ENCODE results near the gene CAPN1. TPM values are rescaled to one million over a fixed set of nuclear protein-coding genes. Genes with fewer than 3 reads are reported as not detected.
"Not testable (repeated sequence)": the region's sequence is repeated elsewhere in the genome, so short reads cannot be mapped to it uniquely, and the experiment has no call there.

Gene CAPN1
- total RNA-seq, 1 experiment from 2014 or later: 256 TPM

GRCh38 chr11:65243797-65244196 lies 62.1 kb downstream of the CAPN1 start:
- H3K4me1 ChIP-seq (ENCODE audit: control insufficient read depth, insufficient read depth, low read length): no peaks in the 10 kb centered on the region
- H3K36me3 ChIP-seq (ENCODE audit: control insufficient read depth, insufficient read depth, low read length): no peaks in the 10 kb centered on the region
- in situ Hi-C loops (cut with HindIII; ENCODE audit: low pct_unique_long_range_greater_than_20kb, low sequenced_read_pairs) (no loop called here), intact Hi-C loops (cut with micrococcal nuclease; ENCODE audit: unreplicated experiment) (no loop called here)
- H3K27ac ChIP-seq (ENCODE audit: low read length): no peak overlapping the region
- H3K4me3 ChIP-seq (ENCODE audit: low read depth in 2 of 2, low read length in 2 of 2): no peak overlapping the region
- H3K9me3 ChIP-seq (ENCODE audit: control insufficient read depth, insufficient read depth, low read depth, low read length): peaks cover 2% of the 10 kb centered on the region; the same call in 1 of the 2 replicates
- ATAC-seq (no peak), DNase-seq (ENCODE audit: low read depth, low spot score) (no peak)
- ChIA-PET POLR2A (interaction anchor here (0.7 kb wide), 1 partner anchor 36 kb away, joined by 3 read pairs; no protein-coding TSS in a partner anchor), CTCF (interaction anchor here (0.7 kb wide), 1 partner anchor 36 kb away, joined by 5 read pairs; no protein-coding TSS in a partner anchor)
- no TSS peak for BruUV-seq (replicated peaks)
- TF ChIP-seq REST (IDR thresholded peaks at IDR 0.05; ENCODE audit: insufficient read depth in 1 of 2, low read depth in 2 of 2, low read length in 1 of 2) (no peak), POLR2AphosphoS5 (IDR thresholded peaks at IDR 0.05; ENCODE audit: low read depth, low read length) (no peak), TCF7L2 (IDR thresholded peaks at IDR 0.05; ENCODE audit: low read depth, low read length) (no peak), CTCF (IDR thresholded peaks at IDR 0.05) (no peak), SIN3A (IDR thresholded peaks at IDR 0.05; ENCODE audit: borderline replicate concordance, insufficient read depth, low read depth, low read length) (no peak)
- H3K27me3 ChIP-seq (ENCODE audit: control insufficient read depth, insufficient read depth, low read length): no peaks in the 10 kb centered on the region

- H3K9me3 ChIP-seq (ENCODE audit: control insufficient read depth, insufficient read depth, low read depth, low read length); H3K4me1 ChIP-seq (ENCODE audit: control insufficient read depth, insufficient read depth, low read length); H3K36me3 ChIP-seq (ENCODE audit: control insufficient read depth, insufficient read depth, low read length); H3K27me3 ChIP-seq (ENCODE audit: control insufficient read depth, insufficient read depth, low read length); ATAC-seq; DNase-seq (ENCODE audit: low read depth, low spot score); intact Hi-C loops (cut with micrococcal nuclease; ENCODE audit: unreplicated experiment); H3K27ac ChIP-seq (ENCODE audit: low read length); POLR2A ChIA-PET; in situ Hi-C loops (cut with HindIII; ENCODE audit: low pct_unique_long_range_greater_than_20kb, low sequenced_read_pairs); BruUV-seq (replicated peaks); H3K4me3 ChIP-seq (ENCODE audit: low read depth in 2 of 2, low read length in 2 of 2): not testable (repeated sequence)
- CTCF ChIA-PET: interaction anchor here (0.6 to 0.8 kb wide), 5 partner anchors 18 to 85 kb away, joined by 3 to 4 read pairs (median 3); no protein-coding TSS in a partner anchor
Measured at GRCh38 chr11:65245046-65245445, 63.3 kb downstream of the CAPN1 start.

- CTCF ChIA-PET: no interaction called here
- in situ Hi-C loops (cut with HindIII; ENCODE audit: low pct_unique_long_range_greater_than_20kb, low sequenced_read_pairs): no loop called here
- TF ChIP-seq REST (IDR thresholded peaks at IDR 0.05; ENCODE audit: insufficient read depth in 1 of 2, low read depth in 2 of 2, low read length in 1 of 2) (no peak), SIN3A (IDR thresholded peaks at IDR 0.05; ENCODE audit: borderline replicate concordance, insufficient read depth, low read depth, low read length) (no peak), TCF7L2 (IDR thresholded peaks at IDR 0.05; ENCODE audit: low read depth, low read length) (no peak), POLR2AphosphoS5 (IDR thresholded peaks at IDR 0.05; ENCODE audit: low read depth, low read length) (no peak), CTCF (IDR thresholded peaks at IDR 0.05) (no peak)
- Histone ChIP-seq H3K36me3 (ENCODE audit: control insufficient read depth, insufficient read depth, low read length) (no peaks in the 10 kb centered on the region), H3K4me1 (ENCODE audit: control insufficient read depth, insufficient read depth, low read length) (no peaks in the 10 kb centered on the region), H3K27me3 (ENCODE audit: control insufficient read depth, insufficient read depth, low read length) (no peaks in the 10 kb centered on the region), H3K9me3 (ENCODE audit: control insufficient read depth, insufficient read depth, low read depth, low read length) (peaks cover 2% of the 10 kb centered on the region; the same call in 1 of the 2 replicates), H3K27ac (ENCODE audit: low read length) (no peak overlapping the region), H3K4me3 (ENCODE audit: low read depth in 2 of 2, low read length in 2 of 2) (no peak overlapping the region)
- no peak for DNase-seq (ENCODE audit: low read depth, low spot score)
- intact Hi-C loops (cut with micrococcal nuclease; ENCODE audit: unreplicated experiment): no loop called here
- ATAC-seq: no peak
- POLR2A ChIA-PET: no interaction called here
- BruUV-seq (replicated peaks): no TSS peak
Measured at GRCh38 chr11:65246506-65246905, 64.8 kb downstream of the CAPN1 start.

All from Panc1 (cell line).